Hepatocyte (in vitro differentiated cells): ENCODE results near the gene TNS4.

Experiments used
- CTCF ChIP-seq: fragments of 200-600 bp; sonication (generic); IDR thresholded peaks from 2 replicates; pipeline ENCODE4 v1.5.1; 2016; ENCODE audit warnings: antibody characterized with exemption, mild to moderate bottlenecking; ENCODE audit not compliant: poor library complexity
- EZH2 ChIP-seq: fragments of 200-600 bp; sonication (generic); IDR thresholded peaks from 2 replicates; pipeline ENCODE4 v1.6.1; 2016; ENCODE audit warnings: antibody characterized with exemption, mild to moderate bottlenecking, borderline replicate concordance
- EZH2phosphoT487 ChIP-seq: fragments of 200-600 bp; sonication (generic); IDR thresholded peaks from one replicate; pipeline ENCODE4 v1.6.1; 2018; ENCODE audit warnings: antibody characterized with exemption, mild to moderate bottlenecking, low read depth, moderate library complexity; ENCODE audit not compliant: unreplicated experiment, severe bottlenecking

- TF ChIP-seq CTCF: no peak
- no peak for TF ChIP-seq EZH2phosphoT487
- no peak for TF ChIP-seq EZH2
These were observed 33.2 kb upstream of the TNS4 start for GRCh38 chr17:40534371-40535189.
